Prostate gland (tissue), 2 donors: ENCODE data around the gene CHST3. TPM values are rescaled to one million over a fixed set of nuclear protein-coding genes. Genes with fewer than 3 reads are reported as not detected.

Experiments
- DNase-seq: peaks from one replicate; pipeline ENCODE4 v3.0.0-alpha.2; 2019; ENCODE audit warnings: low spot score
- H3K27ac ChIP-seq, 2 donors: fragments of 200-600 bp; sonication (generic); 2 replicates each; pipeline ENCODE4 v1.5.1; 2017 to 2019
- H3K27me3 ChIP-seq: fragments of 200-600 bp; sonication (generic); replicated peaks from 2 replicates; pipeline ENCODE4 v1.5.1; 2019; ENCODE audit not compliant: insufficient read depth
- H3K36me3 ChIP-seq, 2 donors: fragments of 200-600 bp; sonication (generic); 1 replicate in 1 of 2; 2 replicates in 1 of 2; pipeline versions ENCODE4 v1.5.1 to v1.8.1; 2017 to 2019
- H3K4me1 ChIP-seq: fragments of 200-600 bp; sonication (generic); replicated peaks from 2 replicates; pipeline ENCODE4 v1.5.1; 2019
- H3K4me3 ChIP-seq, 2 donors: fragments of 200-600 bp; sonication (generic); 2 replicates each; pipeline ENCODE4 v1.5.1; 2017 to 2019
- H3K9me3 ChIP-seq: fragments of 200-600 bp; sonication (generic); 2 replicates; pipeline ENCODE4 v1.5.1; 2017
- POLR2A ChIP-seq: fragments of 450-650 bp; IDR thresholded peaks from one replicate; pipeline ENCODE4 v1.6.1; 2016; ENCODE audit warnings: antibody characterized with exemption, mild to moderate bottlenecking
- POLR2AphosphoS5 ChIP-seq: sonication (generic); formaldehyde crosslinking; IDR thresholded peaks from one replicate; pipeline ENCODE4 v1.6.1; 2017; ENCODE audit warnings: antibody characterized with exemption
- WGBS: methylation state at CpG from one replicate; pipeline ENCODE4 v1.1.5; 2018; 5-methylcytosine and 5-hydroxymethylcytosine counted together
- intact Hi-C: fragments of 100-400 bp; cut with DNase I; formaldehyde crosslinking; loops from one replicate; pipeline ENCODE4 v1.14.2; 2022
- total RNA-seq, 2 donors: library from RNA; depleted of rRNA; stranded (reverse); fragments of >200 nt; gene quantifications; one replicate each; pipeline ENCODE4 v1.1.0, GENCODE V29; 2016
- TF ChIP-seq, protein P1 (sequence below), 4 experiments: fragments of 200-600 bp in 2 of 4; fragments of 450-650 bp in 2 of 4; sonication (generic) in 2 of 4; IDR thresholded peaks; 1 replicate in 3 of 4; 2 replicates in 1 of 4; pipeline ENCODE4 v1.5.1; 2016 to 2019; ENCODE audit warnings: antibody characterized with exemption in 4 of 4, mild to moderate bottlenecking in 2 of 4, moderate library complexity in 2 of 4

Gene CHST3
- total RNA-seq, 2 donors from 2014 or later, result 16.5 to 197 TPM

DNA sequence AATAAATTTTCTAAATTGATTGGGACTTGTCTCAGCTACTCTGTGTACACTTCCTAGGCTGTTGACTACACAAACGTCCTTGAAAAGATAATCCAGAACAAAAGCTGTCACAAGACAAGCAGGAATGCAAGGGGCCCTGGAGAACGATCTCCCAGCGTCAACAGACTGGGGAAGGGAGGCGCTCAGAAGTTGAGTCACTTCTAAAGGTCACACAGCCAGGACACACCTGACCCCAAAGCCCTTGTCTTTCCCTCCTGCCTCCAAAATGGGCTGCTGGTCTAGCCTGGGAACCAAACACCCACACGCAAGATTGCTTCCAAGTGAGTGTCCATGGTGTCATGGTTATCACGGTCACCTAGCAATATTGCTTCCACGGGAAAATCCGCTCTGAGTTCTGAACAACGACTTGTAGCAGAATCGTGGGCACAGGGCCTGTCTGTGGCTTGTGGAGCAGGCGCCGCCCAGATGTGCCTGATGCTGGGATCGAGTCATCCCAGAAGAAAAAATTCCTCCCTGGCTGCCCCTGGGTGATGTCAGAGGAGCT lies 74.3 kb downstream of the CHST3 start:
- TF ChIP-seq POLR2AphosphoS5, result no peak
- TF ChIP-seq POLR2A, result no peak
- TF ChIP-seq, protein P1, sequence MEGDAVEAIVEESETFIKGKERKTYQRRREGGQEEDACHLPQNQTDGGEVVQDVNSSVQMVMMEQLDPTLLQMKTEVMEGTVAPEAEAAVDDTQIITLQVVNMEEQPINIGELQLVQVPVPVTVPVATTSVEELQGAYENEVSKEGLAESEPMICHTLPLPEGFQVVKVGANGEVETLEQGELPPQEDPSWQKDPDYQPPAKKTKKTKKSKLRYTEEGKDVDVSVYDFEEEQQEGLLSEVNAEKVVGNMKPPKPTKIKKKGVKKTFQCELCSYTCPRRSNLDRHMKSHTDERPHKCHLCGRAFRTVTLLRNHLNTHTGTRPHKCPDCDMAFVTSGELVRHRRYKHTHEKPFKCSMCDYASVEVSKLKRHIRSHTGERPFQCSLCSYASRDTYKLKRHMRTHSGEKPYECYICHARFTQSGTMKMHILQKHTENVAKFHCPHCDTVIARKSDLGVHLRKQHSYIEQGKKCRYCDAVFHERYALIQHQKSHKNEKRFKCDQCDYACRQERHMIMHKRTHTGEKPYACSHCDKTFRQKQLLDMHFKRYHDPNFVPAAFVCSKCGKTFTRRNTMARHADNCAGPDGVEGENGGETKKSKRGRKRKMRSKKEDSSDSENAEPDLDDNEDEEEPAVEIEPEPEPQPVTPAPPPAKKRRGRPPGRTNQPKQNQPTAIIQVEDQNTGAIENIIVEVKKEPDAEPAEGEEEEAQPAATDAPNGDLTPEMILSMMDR (IDR thresholded peaks at IDR 0.05), result no peak
- no peaks in the 10 kb centered on the region for H3K4me1 ChIP-seq
- no peak overlapping the region for H3K4me3 ChIP-seq
- H3K9me3 ChIP-seq, result no peaks in the 10 kb centered on the region
- intact Hi-C loops, result no loop called here
- peak overlapping the region; percentile 59 to 62 for H3K27ac ChIP-seq
- H3K27me3 ChIP-seq, result no peaks in the 10 kb centered on the region
- WGBS, result 72% methylated on average over 13 of the region's 13 CpGs
- no peaks in the 10 kb centered on the region for H3K36me3 ChIP-seq
- no peak for DNase-seq

DNA sequence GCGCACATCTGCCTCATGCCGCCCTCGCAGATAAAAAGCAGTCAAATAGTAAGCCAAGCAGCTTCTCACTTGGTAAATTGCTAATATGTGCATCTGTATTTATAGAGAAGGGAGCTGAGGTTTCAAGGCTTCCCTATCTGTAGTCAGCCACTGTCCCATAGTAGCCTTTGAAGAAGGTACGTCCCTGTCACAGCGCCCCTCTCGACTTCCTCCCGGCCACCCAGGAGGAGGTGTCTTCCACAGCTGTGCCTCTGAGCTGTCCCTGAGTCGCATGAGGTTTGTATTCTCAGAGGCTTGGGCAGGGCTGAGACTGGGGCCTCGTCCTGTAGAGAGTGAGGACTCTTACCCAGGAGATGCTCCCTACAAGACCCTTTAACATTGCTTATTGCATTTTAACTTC lies 75.2 kb downstream of the CHST3 start:
- Histone ChIP-seq H3K27me3 (no peaks in the 10 kb centered on the region), H3K4me3 (no peak overlapping the region), H3K4me1 (no peaks in the 10 kb centered on the region), H3K9me3 (no peaks in the 10 kb centered on the region), H3K27ac (no peak overlapping the region), H3K36me3 (no peaks in the 10 kb centered on the region)
- no peak for DNase-seq
- TF ChIP-seq POLR2A (no peak), POLR2AphosphoS5 (no peak)
- TF ChIP-seq, protein P1 (IDR thresholded peaks at IDR 0.05), result no peak
- 81% methylated on average over 9 of the region's 9 CpGs for WGBS
- intact Hi-C loops, result no loop called here

DNA sequence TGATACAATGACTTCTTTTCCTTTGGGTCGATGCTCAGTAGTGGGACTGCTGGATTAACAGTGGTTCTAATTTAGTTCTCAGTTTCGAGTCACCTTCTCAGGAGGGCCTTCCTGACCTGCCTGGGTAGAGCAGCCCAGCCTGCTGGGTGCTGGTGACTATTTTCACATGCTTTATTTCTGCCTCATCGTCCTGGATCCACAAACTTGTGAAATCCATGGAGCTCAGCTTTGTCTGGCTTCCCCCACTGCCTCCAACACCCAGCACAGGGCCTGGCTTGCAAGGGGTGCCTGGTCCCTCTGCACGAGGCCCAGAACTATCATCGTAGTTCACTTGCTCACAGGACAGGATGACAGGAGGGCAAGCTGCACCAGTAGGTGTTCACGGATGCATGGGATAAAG lies 77.3 kb downstream of the CHST3 start:
- intact Hi-C loops, result no loop called here
- Histone ChIP-seq H3K9me3 (no peaks in the 10 kb centered on the region), H3K4me1 (no peaks in the 10 kb centered on the region), H3K36me3 (no peaks in the 10 kb centered on the region), H3K27ac (no peak overlapping the region), H3K4me3 (no peak overlapping the region), H3K27me3 (no peaks in the 10 kb centered on the region)
- DNase-seq, result no peak
- TF ChIP-seq POLR2A (no peak), POLR2AphosphoS5 (no peak)
- TF ChIP-seq, protein P1 (IDR thresholded peaks at IDR 0.05), result no peak
- 83% methylated on average over 6 of the region's 6 CpGs for WGBS

DNA sequence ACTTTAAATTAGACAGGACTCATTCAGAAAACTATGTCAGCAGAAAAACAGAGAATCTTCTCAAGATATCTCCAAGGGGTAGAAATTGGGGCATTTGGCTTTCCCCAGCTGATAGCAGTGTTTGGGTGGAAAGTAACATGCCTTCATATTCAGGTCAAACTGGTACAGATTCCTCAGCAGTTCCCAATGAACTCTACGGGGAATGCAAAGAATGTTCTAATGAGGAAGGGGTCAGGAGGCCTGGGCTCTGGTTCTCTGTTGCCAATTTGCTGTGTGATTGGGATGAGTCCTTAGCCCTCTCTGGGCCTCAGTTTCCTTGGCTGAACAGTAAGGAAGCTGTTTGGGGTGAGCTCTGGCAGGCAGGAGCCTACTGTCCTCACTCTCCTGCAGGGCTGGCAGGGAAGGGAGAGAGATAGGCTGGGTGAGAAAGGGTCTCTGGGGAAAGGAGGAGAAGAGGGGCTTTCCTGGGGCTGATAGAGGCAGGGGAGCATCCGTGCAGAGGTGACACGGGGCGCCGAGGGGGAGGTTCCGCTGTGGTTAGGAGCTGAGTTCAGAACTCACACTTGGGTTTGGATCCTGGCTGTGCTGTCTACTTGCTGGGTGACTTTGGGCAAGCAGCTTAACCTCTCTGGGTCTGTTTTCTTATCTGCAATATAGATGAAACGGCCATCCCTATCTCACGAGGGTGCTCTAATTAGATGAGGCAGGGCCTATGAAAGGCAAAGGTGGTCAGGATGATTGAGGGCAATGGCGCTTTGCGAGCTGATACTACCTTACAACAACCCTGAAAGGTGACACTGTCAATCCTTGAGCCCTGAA lies 79.0 kb downstream of the CHST3 start:
- H3K9me3 ChIP-seq, result no peaks in the 10 kb centered on the region
- H3K36me3 ChIP-seq, result no peaks in the 10 kb centered on the region
- no peaks in the 10 kb centered on the region for H3K4me1 ChIP-seq
- no peak overlapping the region for H3K27ac ChIP-seq
- TF ChIP-seq, protein P1 (IDR thresholded peaks at IDR 0.05), result no peak
- TF ChIP-seq POLR2AphosphoS5, result no peak
- no peak for TF ChIP-seq POLR2A
- 90% methylated on average over 10 of the region's 10 CpGs for WGBS
- intact Hi-C loops, result no loop called here
- no peak for DNase-seq
- no peaks in the 10 kb centered on the region for H3K27me3 ChIP-seq
- no peak overlapping the region for H3K4me3 ChIP-seq
